ENCODE results near the gene DOCK8. TPM values are rescaled to one million over a fixed set of nuclear protein-coding genes. Genes with fewer than 3 reads are reported as not detected.

Gene DOCK8
- total and polyA plus RNA-seq, 2 of the 13 experiments (the other 11 are each of a cell fraction or from before 2014, with no cell fraction given), result 0.28 to 0.38 TPM

GRCh38 chr9:446074-446699, 231.5 kb downstream of the DOCK8 start:
- intact Hi-C loops (cut with micrococcal nuclease; ENCODE audit: unreplicated experiment) (no loop called here), in situ Hi-C loops (cut with HindIII; ENCODE audit: extremely low pct_ligation_motif_present, low pct_unique_long_range_greater_than_20kb) (no loop called here)
- ATAC-seq, result no peak
- no peaks in the 10 kb centered on the region for H3K9me3 ChIP-seq (ENCODE audit: low read length)
- H3K79me2 ChIP-seq (ENCODE audit: insufficient read depth, low read length), result no peaks in the 10 kb centered on the region
- TF ChIP-seq MXI1 (IDR thresholded peaks at IDR 0.05; ENCODE audit: borderline replicate concordance, low read depth, low read length) (no peak), HNRNPK (IDR thresholded peaks at IDR 0.05; ENCODE audit: low read depth, low read length, poor library complexity, severe bottlenecking) (no peak), ZNF747 (CRISPR knock-in tag; IDR thresholded peaks at IDR 0.05; ENCODE audit: borderline replicate concordance) (no peak), THAP11 (CRISPR knock-in tag; IDR thresholded peaks at IDR 0.05) (no peak), ZNF235 (CRISPR knock-in tag; IDR thresholded peaks at IDR 0.05; ENCODE audit: borderline replicate concordance) (no peak), HMG20B (CRISPR knock-in tag; conservative IDR thresholded peaks at IDR 0.05) (no peak), ZNF776 (CRISPR knock-in tag; IDR thresholded peaks at IDR 0.05) (no peak), ISX (CRISPR knock-in tag; conservative IDR thresholded peaks at IDR 0.05) (no peak), ATF7 (IDR thresholded peaks at IDR 0.05) (no peak), ATF7 (CRISPR knock-in tag; IDR thresholded peaks at IDR 0.05) (no peak), THAP8 (CRISPR knock-in tag; IDR thresholded peaks at IDR 0.05; ENCODE audit: borderline replicate concordance) (no peak), ZNF780A (CRISPR knock-in tag; IDR thresholded peaks at IDR 0.05) (no peak), ZNF674 (CRISPR knock-in tag; IDR thresholded peaks at IDR 0.05; ENCODE audit: low read depth) (no peak)
- H3K36me3 ChIP-seq (replicated peaks in 1 of 2; ENCODE audit: control insufficient read depth in 1 of 2, insufficient read depth in 2 of 2, low read length in 2 of 2), result no peaks in the 10 kb centered on the region
- ChIA-PET POLR2A (no interaction called here), CTCF (ENCODE audit: low intra/inter-chr PET ratio, low total read pairs) (no interaction called here)
- no peak overlapping the region for H3K4me2 ChIP-seq (ENCODE audit: low read depth, low read length)
- no peaks in the 10 kb centered on the region for H3K4me1 ChIP-seq (ENCODE audit: insufficient read depth, low read length)
- H3K4me3 ChIP-seq (replicated peaks in 1 of 3; ENCODE audit: insufficient read depth in 1 of 3, low read depth in 2 of 3, low read length in 3 of 3), result no peak overlapping the region
- no TSS peak for BruUV-seq (replicated peaks)
- FAIRE-seq, result no peak
- no peak for DNase-seq (ENCODE audit: low spot score)
- WGBS (ENCODE audit: low lambda C conversion rate), result 76% methylated on average over 15 of the region's 15 CpGs
- no peaks in the 10 kb centered on the region for H4K20me1 ChIP-seq (ENCODE audit: insufficient read depth, low read length)
- H3K27ac ChIP-seq (ENCODE audit: extremely low read length, insufficient read depth, low read length), result no peak overlapping the region
- no peak overlapping the region for H3K9ac ChIP-seq (ENCODE audit: insufficient read depth, low read depth, low read length)
- H3K27me3 ChIP-seq (ENCODE audit: control insufficient read depth in 1 of 2, insufficient read depth in 2 of 2, low read length in 2 of 2), result no peaks in the 10 kb centered on the region
- H2AFZ ChIP-seq (ENCODE audit: low read length), result no peak overlapping the region
